VCaP (cell line): ENCODE measurements around the gene KLHL6.

Experiments used
- H3K27ac ChIP-seq: fragments of 450-650 bp; 2 replicates; pipeline ENCODE4 v1.5.1; 2017
- CTCF ChIP-seq: fragments of 450-650 bp; conservative IDR thresholded peaks from 2 replicates; pipeline ENCODE4 v1.5.1; 2017; ENCODE audit warnings: mild to moderate bottlenecking, moderate library complexity

KLHL6 gene

GRCh38 chr3:183487896-183488295 lies 67.6 kb downstream of the KLHL6 start:
- no peak for TF ChIP-seq CTCF
- no peak overlapping the region for H3K27ac ChIP-seq

DNA sequence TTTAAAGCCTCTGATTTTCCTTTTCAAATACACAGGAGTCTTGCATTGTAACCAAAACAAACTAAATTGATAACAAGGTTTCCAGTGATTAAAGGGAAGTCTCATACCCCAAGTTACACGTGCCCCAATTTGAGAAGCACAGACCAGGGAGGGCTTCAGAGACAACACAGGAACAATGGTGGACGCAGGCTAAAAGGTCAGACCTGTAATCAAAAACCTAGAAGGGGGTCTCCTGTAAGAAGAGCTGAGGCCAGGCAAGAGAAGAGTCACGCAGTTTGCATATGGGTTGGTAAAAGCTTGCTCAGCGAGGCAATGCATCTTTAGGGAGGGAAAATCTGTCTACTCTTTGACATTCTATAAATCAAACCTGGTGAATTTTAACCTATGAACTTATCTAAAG lies 68.5 kb downstream of the KLHL6 start:
- no peak for TF ChIP-seq CTCF
- no peak overlapping the region for H3K27ac ChIP-seq

DNA sequence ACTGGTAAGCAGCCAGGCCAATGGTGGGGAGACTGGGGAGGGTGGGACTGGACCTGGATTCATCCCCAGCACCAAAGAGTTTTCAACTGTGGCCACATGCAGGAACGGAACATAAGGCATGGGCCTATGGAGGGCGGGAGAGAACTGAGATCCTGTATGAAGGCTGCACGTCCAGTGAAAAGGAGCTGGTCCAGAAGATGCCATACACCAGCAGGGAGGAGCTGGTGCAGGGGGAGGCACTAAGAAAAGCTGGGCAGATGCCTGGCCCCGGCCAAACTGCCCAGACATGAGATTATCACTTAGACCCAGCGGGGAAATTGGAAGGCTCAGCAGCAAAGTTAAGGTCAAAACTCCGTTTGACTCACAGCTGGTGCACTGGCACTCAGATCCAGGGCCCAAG lies 69.0 kb downstream of the KLHL6 start:
- H3K27ac ChIP-seq: no peak overlapping the region
- TF ChIP-seq CTCF: no peak

DNA sequence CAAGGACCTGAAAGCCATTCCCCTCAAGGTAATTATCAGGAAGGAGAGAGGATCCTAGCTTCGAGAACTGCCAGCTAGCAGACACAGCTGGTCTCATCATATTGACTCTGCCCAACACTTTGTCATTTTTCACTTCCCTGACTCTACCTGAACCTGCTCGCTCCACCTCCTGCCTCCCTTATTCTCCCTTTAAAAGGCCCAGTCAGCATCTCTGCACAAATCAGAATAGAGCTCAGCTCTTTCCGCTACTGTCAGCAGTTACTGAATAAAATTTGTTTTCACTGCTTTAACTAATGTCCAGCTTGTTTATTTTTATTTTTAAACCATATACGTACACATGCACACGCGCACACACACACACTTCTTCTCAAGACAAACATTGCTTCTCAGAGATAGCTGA lies 69.9 kb downstream of the KLHL6 start:
- no peak overlapping the region for H3K27ac ChIP-seq
- no peak for TF ChIP-seq CTCF

- no peak for TF ChIP-seq CTCF
- no peak overlapping the region for H3K27ac ChIP-seq
These were observed 70.4 kb downstream of the KLHL6 start for GRCh38 chr3:183485093-183485492.

DNA sequence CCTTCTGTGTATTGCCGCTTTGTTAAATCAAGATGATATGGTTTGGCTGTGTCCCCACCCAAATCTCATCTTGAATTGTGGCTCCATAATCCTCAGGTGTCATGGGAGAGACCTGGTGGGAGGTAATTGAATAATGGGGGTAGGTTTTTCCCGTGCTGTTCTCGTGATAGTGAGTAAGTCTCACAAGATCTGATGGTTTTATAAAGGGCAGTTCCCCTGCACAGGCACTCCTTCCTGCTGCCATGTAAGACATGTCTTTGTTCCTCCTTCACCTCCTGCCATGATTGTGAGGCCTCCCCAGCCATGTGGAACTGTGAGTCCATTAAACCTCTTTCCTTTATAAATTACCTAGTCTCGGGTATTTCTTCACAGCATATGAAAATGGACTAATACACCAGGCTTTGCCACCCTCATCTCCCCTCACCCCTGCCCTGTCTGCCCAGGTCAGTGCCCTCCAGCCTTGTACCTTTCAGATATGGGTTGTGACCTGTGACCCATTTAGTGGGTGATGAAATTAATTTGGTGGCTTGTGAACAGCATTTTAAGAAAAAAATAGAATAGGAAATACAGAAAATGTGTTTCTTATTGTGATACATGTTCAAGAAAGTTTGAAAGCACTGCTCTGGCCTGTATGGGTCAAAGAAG lies 71.0 kb downstream of the KLHL6 start:
- no peak overlapping the region for H3K27ac ChIP-seq
- TF ChIP-seq CTCF: no peak

DNA sequence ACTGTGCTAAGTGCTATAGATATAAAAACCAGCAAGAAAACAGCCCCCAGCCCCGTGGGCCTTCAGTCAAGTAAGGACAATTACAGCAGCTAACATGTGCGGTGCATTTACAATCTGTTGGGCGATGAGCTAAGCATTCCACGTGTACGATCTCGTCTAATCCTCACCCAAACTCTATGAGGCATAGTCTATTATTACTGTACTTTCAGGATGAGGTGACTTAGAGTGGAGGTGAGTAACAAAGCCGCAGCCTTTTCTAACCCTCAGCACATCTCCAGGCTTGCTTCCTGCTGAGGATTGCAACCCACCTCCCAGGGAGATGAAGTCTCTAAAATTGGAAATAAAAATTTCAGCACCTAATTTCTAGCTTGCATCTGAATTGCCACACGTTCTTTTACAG lies 73.9 kb downstream of the KLHL6 start:
- no peak overlapping the region for H3K27ac ChIP-seq
- no peak for TF ChIP-seq CTCF
